SK-N-SH treated with all-trans-retinoic acid at 6 μM for 48 hours (cell line): ENCODE data around the gene NR2E3.
A peak's percentile ranks its signal among the peaks of the same experiment; 100 is the strongest.

Experiments used
- ATAC-seq: fragments of 200-7000 bp; cut with Tn5 transposase; 3 replicates; pipeline ENCODE4 v1.9.1; 2020; ENCODE audit warnings: mild to moderate bottlenecking, moderate library complexity
- ARNTL ChIP-seq: fragments of 450-650 bp; formaldehyde crosslinking; IDR thresholded peaks from 2 replicates; pipeline ENCODE4 v1.5.0; 2020; ENCODE audit warnings: low read depth, mild to moderate bottlenecking, moderate library complexity, borderline replicate concordance
- BACH2 ChIP-seq: fragments of 250-450 bp; sonication (Bioruptor Pico); IDR thresholded peaks from 2 replicates; pipeline ENCODE4 v1.9.0; 2021; ENCODE audit warnings: mild to moderate bottlenecking, borderline replicate concordance
- CSDC2 ChIP-seq: fragments of 250-450 bp; sonication (Bioruptor Pico); IDR thresholded peaks from 2 replicates; pipeline ENCODE4 v1.5.0; 2020; ENCODE audit warnings: mild to moderate bottlenecking, moderate library complexity
- ESRRG ChIP-seq: fragments of 250-450 bp; sonication (Bioruptor Pico); IDR thresholded peaks from 2 replicates; pipeline ENCODE4 v1.6.1; 2021; ENCODE audit warnings: mild to moderate bottlenecking
- ISL1 ChIP-seq: fragments of 250-450 bp; sonication (Bioruptor Pico); IDR thresholded peaks from 2 replicates; pipeline ENCODE4 v2.1.2; 2022; ENCODE audit warnings: mild to moderate bottlenecking, moderate library complexity
- OSR1 ChIP-seq: fragments of 250-450 bp; sonication (Bioruptor Pico); IDR thresholded peaks from 2 replicates; pipeline ENCODE4 v1.8.0; 2022; ENCODE audit warnings: moderate library complexity, mild to moderate bottlenecking, inconsistent platforms
- PPARA ChIP-seq: fragments of 250-450 bp; sonication (Bioruptor Pico); IDR thresholded peaks from 2 replicates; pipeline ENCODE4 v1.5.0; 2020; ENCODE audit warnings: mild to moderate bottlenecking, borderline replicate concordance
- RARB ChIP-seq: fragments of 250-450 bp; sonication (Bioruptor Pico); IDR thresholded peaks from 2 replicates; pipeline ENCODE4 v1.8.0; 2021; ENCODE audit warnings: mild to moderate bottlenecking, moderate library complexity
- SNAI2 ChIP-seq: fragments of 250-450 bp; sonication (Bioruptor Pico); IDR thresholded peaks from 2 replicates; pipeline ENCODE4 v1.5.0; 2020; ENCODE audit warnings: mild to moderate bottlenecking, moderate library complexity
- TCF4 ChIP-seq: fragments of 250-450 bp; sonication (Bioruptor Pico); IDR thresholded peaks from 2 replicates; pipeline ENCODE4 v1.8.0; 2021; ENCODE audit warnings: mild to moderate bottlenecking, moderate library complexity, borderline replicate concordance
- TOX ChIP-seq: fragments of 250-450 bp; sonication (Bioruptor Pico); IDR thresholded peaks from 2 replicates; pipeline ENCODE4 v1.8.0; 2021; ENCODE audit warnings: mild to moderate bottlenecking, moderate library complexity, borderline replicate concordance
- ZC3H10 ChIP-seq: fragments of 250-450 bp; sonication (Bioruptor Pico); IDR thresholded peaks from 2 replicates; pipeline ENCODE4 v1.5.1; 2021; ENCODE audit warnings: mild to moderate bottlenecking, moderate library complexity
- ZFP3 ChIP-seq: fragments of 250-450 bp; sonication (Bioruptor Pico); IDR thresholded peaks from 2 replicates; pipeline ENCODE4 v1.5.0; 2020; ENCODE audit warnings: mild to moderate bottlenecking, moderate library complexity
- ZFP30 ChIP-seq: fragments of 450-650 bp; formaldehyde crosslinking; IDR thresholded peaks from 2 replicates; pipeline ENCODE4 v1.5.0; 2022; ENCODE audit warnings: mild to moderate bottlenecking, moderate library complexity
- ZNF565 ChIP-seq: fragments of 450-650 bp; formaldehyde crosslinking; conservative IDR thresholded peaks from 2 replicates; pipeline ENCODE4 v1.5.0; 2020; ENCODE audit warnings: low read depth, mild to moderate bottlenecking, moderate library complexity
- ZNF70 ChIP-seq: fragments of 450-650 bp; formaldehyde crosslinking; IDR thresholded peaks from 2 replicates; pipeline ENCODE4 v1.5.0; 2020; ENCODE audit warnings: mild to moderate bottlenecking, moderate library complexity
- ZNF8 ChIP-seq: fragments of 450-650 bp; formaldehyde crosslinking; IDR thresholded peaks from 2 replicates; pipeline ENCODE4 v1.5.0; 2020; ENCODE audit warnings: mild to moderate bottlenecking, moderate library complexity
- TF ChIP-seq, protein P1 (sequence below): fragments of 250-450 bp; sonication (Bioruptor Pico); IDR thresholded peaks from 2 replicates; pipeline ENCODE4 v1.5.0; 2020; ENCODE audit warnings: mild to moderate bottlenecking, moderate library complexity
- TF ChIP-seq, protein P2 (sequence below): fragments of 250-450 bp; sonication (Bioruptor Pico); IDR thresholded peaks from 2 replicates; pipeline ENCODE4 v1.5.1; 2020; ENCODE audit warnings: low read depth, mild to moderate bottlenecking, moderate library complexity
- TF ChIP-seq, protein P3 (sequence below): fragments of 250-450 bp; sonication (Bioruptor Pico); IDR thresholded peaks from 2 replicates; pipeline ENCODE4 v1.8.0; 2020; ENCODE audit warnings: mild to moderate bottlenecking, moderate library complexity, borderline replicate concordance
- TF ChIP-seq, protein P4 (sequence below): fragments of 250-450 bp; sonication (Bioruptor Pico); IDR thresholded peaks from 2 replicates; pipeline ENCODE4 v1.5.1; 2021; ENCODE audit warnings: mild to moderate bottlenecking, moderate library complexity

The NR2E3 gene

DNA sequence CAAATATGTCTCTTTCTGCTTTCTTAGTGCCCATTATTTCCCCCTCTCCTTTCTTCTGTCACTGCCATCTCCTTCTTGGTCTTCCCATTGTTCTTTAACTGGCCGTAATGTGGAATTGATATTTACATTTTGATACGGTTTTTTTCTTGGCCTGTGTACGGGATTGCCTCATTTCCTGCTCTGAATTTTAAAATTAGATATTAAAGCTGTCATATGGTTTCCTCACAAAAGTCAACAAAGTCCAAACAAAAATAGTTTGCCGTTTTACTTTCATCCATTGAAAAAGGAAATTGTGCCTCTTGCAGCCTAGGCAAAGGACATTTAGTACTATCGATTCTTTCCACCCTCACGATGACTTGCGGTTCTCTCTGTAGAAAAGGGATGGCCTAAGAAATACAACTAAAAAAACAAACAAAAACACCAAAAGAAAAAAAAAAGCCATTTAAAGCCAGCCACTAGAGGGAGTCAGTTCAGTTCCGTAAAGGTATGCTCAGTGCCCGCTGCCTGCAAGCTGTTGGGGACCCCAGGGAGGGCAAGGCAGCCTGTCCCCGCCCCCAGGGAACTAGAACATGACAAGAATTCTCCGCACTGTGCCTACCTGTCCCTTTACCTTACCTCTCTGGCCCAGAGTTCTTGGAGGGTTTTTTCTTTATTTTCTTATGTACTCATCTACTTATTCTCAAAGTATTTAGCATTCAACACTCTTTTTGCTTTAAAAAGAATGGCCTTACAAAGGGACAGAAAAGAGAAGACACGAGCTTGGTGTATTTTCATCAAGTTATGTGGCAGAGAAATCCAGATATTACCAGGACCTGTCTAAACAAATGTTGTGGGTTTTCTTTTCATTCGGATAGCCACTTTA is 30.0 kb upstream of the NR2E3 start:
- TF ChIP-seq ISL1, result no peak
- TF ChIP-seq RARB (CRISPR knock-in tag), result no peak
- no peak for TF ChIP-seq ZFP3
- TF ChIP-seq CSDC2 (CRISPR knock-in tag), result no peak
- no peak for TF ChIP-seq ZNF70
- TF ChIP-seq ARNTL, result no peak
- no peak for TF ChIP-seq OSR1 (CRISPR knock-in tag)
- TF ChIP-seq, protein P1, sequence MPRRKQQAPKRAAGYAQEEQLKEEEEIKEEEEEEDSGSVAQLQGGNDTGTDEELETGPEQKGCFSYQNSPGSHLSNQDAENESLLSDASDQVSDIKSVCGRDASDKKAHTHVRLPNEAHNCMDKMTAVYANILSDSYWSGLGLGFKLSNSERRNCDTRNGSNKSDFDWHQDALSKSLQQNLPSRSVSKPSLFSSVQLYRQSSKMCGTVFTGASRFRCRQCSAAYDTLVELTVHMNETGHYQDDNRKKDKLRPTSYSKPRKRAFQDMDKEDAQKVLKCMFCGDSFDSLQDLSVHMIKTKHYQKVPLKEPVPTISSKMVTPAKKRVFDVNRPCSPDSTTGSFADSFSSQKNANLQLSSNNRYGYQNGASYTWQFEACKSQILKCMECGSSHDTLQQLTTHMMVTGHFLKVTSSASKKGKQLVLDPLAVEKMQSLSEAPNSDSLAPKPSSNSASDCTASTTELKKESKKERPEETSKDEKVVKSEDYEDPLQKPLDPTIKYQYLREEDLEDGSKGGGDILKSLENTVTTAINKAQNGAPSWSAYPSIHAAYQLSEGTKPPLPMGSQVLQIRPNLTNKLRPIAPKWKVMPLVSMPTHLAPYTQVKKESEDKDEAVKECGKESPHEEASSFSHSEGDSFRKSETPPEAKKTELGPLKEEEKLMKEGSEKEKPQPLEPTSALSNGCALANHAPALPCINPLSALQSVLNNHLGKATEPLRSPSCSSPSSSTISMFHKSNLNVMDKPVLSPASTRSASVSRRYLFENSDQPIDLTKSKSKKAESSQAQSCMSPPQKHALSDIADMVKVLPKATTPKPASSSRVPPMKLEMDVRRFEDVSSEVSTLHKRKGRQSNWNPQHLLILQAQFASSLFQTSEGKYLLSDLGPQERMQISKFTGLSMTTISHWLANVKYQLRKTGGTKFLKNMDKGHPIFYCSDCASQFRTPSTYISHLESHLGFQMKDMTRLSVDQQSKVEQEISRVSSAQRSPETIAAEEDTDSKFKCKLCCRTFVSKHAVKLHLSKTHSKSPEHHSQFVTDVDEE (CRISPR knock-in tag), result no peak
- no peak for TF ChIP-seq SNAI2 (CRISPR knock-in tag)
- no peak for TF ChIP-seq TCF4 (CRISPR knock-in tag)
- TF ChIP-seq, protein P2, sequence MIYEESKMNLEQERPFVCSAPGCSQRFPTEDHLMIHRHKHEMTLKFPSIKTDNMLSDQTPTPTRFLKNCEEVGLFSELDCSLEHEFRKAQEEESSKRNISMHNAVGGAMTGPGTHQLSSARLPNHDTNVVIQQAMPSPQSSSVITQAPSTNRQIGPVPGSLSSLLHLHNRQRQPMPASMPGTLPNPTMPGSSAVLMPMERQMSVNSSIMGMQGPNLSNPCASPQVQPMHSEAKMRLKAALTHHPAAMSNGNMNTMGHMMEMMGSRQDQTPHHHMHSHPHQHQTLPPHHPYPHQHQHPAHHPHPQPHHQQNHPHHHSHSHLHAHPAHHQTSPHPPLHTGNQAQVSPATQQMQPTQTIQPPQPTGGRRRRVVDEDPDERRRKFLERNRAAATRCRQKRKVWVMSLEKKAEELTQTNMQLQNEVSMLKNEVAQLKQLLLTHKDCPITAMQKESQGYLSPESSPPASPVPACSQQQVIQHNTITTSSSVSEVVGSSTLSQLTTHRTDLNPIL (CRISPR knock-in tag), result no peak
- TF ChIP-seq, protein P3, sequence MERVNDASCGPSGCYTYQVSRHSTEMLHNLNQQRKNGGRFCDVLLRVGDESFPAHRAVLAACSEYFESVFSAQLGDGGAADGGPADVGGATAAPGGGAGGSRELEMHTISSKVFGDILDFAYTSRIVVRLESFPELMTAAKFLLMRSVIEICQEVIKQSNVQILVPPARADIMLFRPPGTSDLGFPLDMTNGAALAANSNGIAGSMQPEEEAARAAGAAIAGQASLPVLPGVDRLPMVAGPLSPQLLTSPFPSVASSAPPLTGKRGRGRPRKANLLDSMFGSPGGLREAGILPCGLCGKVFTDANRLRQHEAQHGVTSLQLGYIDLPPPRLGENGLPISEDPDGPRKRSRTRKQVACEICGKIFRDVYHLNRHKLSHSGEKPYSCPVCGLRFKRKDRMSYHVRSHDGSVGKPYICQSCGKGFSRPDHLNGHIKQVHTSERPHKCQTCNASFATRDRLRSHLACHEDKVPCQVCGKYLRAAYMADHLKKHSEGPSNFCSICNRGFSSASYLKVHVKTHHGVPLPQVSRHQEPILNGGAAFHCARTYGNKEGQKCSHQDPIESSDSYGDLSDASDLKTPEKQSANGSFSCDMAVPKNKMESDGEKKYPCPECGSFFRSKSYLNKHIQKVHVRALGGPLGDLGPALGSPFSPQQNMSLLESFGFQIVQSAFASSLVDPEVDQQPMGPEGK (CRISPR knock-in tag), result no peak

DNA sequence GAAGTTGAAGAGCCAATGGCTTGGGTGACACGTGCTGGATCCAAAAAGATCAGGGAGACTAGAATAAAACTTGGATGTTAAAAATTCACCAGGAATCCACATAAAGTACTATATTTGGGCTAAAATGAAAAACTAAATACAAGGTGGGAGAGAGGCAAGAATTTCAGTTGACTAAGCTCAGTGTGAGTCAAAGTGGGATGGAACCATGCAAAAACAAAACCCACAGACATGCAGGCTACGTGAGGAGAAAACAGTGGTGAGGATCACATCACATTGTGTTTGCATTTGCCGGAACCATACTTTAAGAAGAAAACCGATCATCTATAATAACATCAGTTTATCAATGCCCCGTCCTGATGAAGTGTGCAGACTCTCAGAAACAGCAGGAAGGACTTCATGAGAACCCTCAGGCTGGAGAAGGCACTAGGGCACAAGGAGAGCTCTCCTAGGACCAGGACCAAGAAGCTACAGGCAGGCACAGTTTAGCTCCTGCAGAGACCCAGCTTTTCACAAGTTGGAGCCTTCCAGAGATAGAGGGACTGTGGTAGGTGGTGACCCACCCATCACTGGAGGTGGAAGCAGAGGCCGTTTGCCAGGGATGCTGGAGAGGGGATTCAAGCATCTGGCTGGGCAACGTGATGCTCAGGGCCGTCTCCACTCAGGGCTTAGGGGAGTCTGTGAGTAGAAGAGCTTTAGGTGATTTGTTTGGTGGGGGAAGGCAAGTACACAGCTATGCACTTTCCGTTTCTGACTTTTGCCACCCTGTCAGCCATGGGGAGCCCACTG is 29.0 kb upstream of the NR2E3 start:
- TF ChIP-seq ESRRG, result no peak
- TF ChIP-seq, protein P4, sequence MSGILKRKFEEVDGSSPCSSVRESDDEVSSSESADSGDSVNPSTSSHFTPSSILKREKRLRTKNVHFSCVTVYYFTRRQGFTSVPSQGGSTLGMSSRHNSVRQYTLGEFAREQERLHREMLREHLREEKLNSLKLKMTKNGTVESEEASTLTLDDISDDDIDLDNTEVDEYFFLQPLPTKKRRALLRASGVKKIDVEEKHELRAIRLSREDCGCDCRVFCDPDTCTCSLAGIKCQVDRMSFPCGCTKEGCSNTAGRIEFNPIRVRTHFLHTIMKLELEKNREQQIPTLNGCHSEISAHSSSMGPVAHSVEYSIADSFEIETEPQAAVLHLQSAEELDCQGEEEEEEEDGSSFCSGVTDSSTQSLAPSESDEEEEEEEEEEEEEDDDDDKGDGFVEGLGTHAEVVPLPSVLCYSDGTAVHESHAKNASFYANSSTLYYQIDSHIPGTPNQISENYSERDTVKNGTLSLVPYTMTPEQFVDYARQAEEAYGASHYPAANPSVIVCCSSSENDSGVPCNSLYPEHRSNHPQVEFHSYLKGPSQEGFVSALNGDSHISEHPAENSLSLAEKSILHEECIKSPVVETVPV (CRISPR knock-in tag), result no peak
- no peak for TF ChIP-seq ZFP3
- TF ChIP-seq ZNF8 (CRISPR knock-in tag), result no peak
- TF ChIP-seq, protein P1 (CRISPR knock-in tag), result no peak
- TF ChIP-seq ZNF565 (CRISPR knock-in tag), result no peak
- no peak for TF ChIP-seq RARB (CRISPR knock-in tag)
- TF ChIP-seq, protein P2 (CRISPR knock-in tag), result no peak
- TF ChIP-seq BACH2 (CRISPR knock-in tag), result no peak
- TF ChIP-seq ZFP30 (CRISPR knock-in tag), result no peak
- no peak for TF ChIP-seq OSR1 (CRISPR knock-in tag)
- TF ChIP-seq TOX (CRISPR knock-in tag), result no peak
- TF ChIP-seq ZNF70, result no peak
- TF ChIP-seq ZC3H10 (CRISPR knock-in tag), result no peak
- no peak for TF ChIP-seq CSDC2 (CRISPR knock-in tag)
- TF ChIP-seq ARNTL, result no peak
- TF ChIP-seq PPARA, result no peak
- no peak for ATAC-seq

More for the DNA sequence above, 30.0 kb upstream of the NR2E3 start:
- ATAC-seq, result peak; percentile 72
